K562 (cell line): ENCODE results near the gene HGF. TPM values are rescaled to one million over a fixed set of nuclear protein-coding genes. Genes with fewer than 3 reads are reported as not detected.

ENCODE experiments used
- ATAC-seq: fragments of 200-7000 bp; cut with Tn5 transposase; 3 replicates; pipeline ENCODE4 v1.9.1; 2020; ENCODE audit warnings: moderate library complexity
- BruUV-seq: library from RNA; stranded (reverse); fragments of 400-500 nt; replicated peaks from 2 replicates; lab custom pipeline; 2021; lab: Mats Ljungman, UMichigan
- CTCF ChIA-PET: fragments of 300-600 bp; formaldehyde crosslinking; extraction: SDS; loops from one replicate; lab custom pipeline; 2021; ENCODE audit warnings: low intra/inter-chr PET ratio; lab: Yijun Ruan, JAX
- POLR2A ChIA-PET: fragments of 300-600, 350-650 bp; sonication (Branson Sonifier 250); formaldehyde crosslinking; extraction: SDS; loops from one replicate; lab custom pipeline; 2021; ENCODE audit warnings: antibody characterized with exemption, inconsistent platforms; lab: Yijun Ruan, JAX
- DNase-seq, 4 experiments: peaks; one replicate each; pipeline versions ENCODE4 v3.0.0 to v3.0.0-alpha.2; 2011 to 2018; ENCODE audit warnings: low spot score in 3 of 4, mixed read lengths in 3 of 4; ENCODE audit errors: extremely low read depth in 1 of 4
- FAIRE-seq: peaks from 2 replicates; lab custom pipeline; 2011; peaks lifted over from hg19 to GRCh38; lab: Jason Lieb, UNC
- H2AFZ ChIP-seq: 2 replicates; pipeline ENCODE4 v1.6.0; 2011; ENCODE audit warnings: low read depth, low read length, control low read depth, inconsistent platforms
- H3K27ac ChIP-seq: fragments of 200-600 bp; 3 replicates; pipeline ENCODE4 v1.8.0; 2011; ENCODE audit warnings: low read depth, mild to moderate bottlenecking, control low read depth, inconsistent platforms, low read length, moderate library complexity, mixed read lengths; ENCODE audit errors: extremely low read depth
- H3K27me3 ChIP-seq, 2 experiments: fragments of 300-600 bp in 1 of 2; 2 replicates in 1 of 2; 3 replicates in 1 of 2; pipeline versions ENCODE4 v1.6.0 to v1.8.0; 2011; ENCODE audit warnings: inconsistent platforms in 2 of 2, low read length in 2 of 2, mild to moderate bottlenecking in 1 of 2, mixed read lengths in 1 of 2, moderate library complexity in 1 of 2; ENCODE audit not compliant: control insufficient read depth in 2 of 2, insufficient read depth in 2 of 2
- H3K36me3 ChIP-seq: fragments of 300-600 bp; 3 replicates; pipeline ENCODE4 v1.8.0; 2011; ENCODE audit warnings: mild to moderate bottlenecking, low read length, inconsistent platforms; ENCODE audit not compliant: control insufficient read depth, insufficient read depth
- H3K4me1 ChIP-seq, 2 experiments: fragments of 200-600 bp in 1 of 2; replicated peaks in 1 of 2; 2 replicates in 1 of 2; 3 replicates in 1 of 2; pipeline versions ENCODE4 v1.5.1 to v1.8.0; 2011; ENCODE audit warnings: inconsistent platforms in 2 of 2, low read length in 2 of 2, mild to moderate bottlenecking in 1 of 2, mixed read lengths in 1 of 2, moderate library complexity in 1 of 2; ENCODE audit not compliant: control insufficient read depth in 2 of 2, insufficient read depth in 2 of 2
- H3K4me2 ChIP-seq: 2 replicates; pipeline ENCODE4 v1.6.1; 2011; ENCODE audit warnings: low read length, control low read depth, inconsistent platforms, mixed read lengths; ENCODE audit not compliant: insufficient read depth
- H3K4me3 ChIP-seq: fragments of 200-600 bp; sonication (generic), shearing (Covaris generic); 2 replicates; pipeline ENCODE4 v1.5.1; 2016; ENCODE audit warnings: control low read depth, inconsistent platforms
- H3K79me2 ChIP-seq: fragments of 200-600 bp; 3 replicates; pipeline ENCODE4 v1.8.0; 2011; ENCODE audit warnings: low read length, inconsistent platforms; ENCODE audit not compliant: control insufficient read depth, insufficient read depth
- H3K9ac ChIP-seq, 2 experiments: 2 replicates each; pipeline versions ENCODE4 v1.6.0 to v1.6.1; 2011; ENCODE audit warnings: low read depth in 2 of 2, low read length in 2 of 2, control low read depth in 1 of 2, inconsistent platforms in 1 of 2, mild to moderate bottlenecking in 1 of 2, mixed read lengths in 1 of 2; ENCODE audit not compliant: insufficient read depth in 1 of 2
- H3K9me1 ChIP-seq: one replicate; pipeline ENCODE4 v1.6.0; 2011; ENCODE audit warnings: inconsistent platforms, mild to moderate bottlenecking, low read length, moderate library complexity; ENCODE audit not compliant: control insufficient read depth, insufficient read depth
- H3K9me3 ChIP-seq: replicated peaks from 2 replicates; pipeline ENCODE4 v1.5.1; 2011; ENCODE audit warnings: low read depth, low read length, inconsistent platforms; ENCODE audit not compliant: control insufficient read depth, insufficient read depth
- H4K20me1 ChIP-seq: replicated peaks from 2 replicates; pipeline ENCODE4 v1.6.1; 2011; ENCODE audit warnings: low read length, inconsistent platforms, mixed read lengths; ENCODE audit not compliant: control insufficient read depth, insufficient read depth
- CCAR2 ChIP-seq: fragments of 200-400 bp; formaldehyde crosslinking; IDR thresholded peaks from 2 replicates; pipeline ENCODE4 v1.6.1; 2017; ENCODE audit warnings: mild to moderate bottlenecking, low read depth, low read length
- E2F3 ChIP-seq: fragments of 250-450 bp; sonication (Bioruptor Pico); IDR thresholded peaks from 2 replicates; pipeline ENCODE4 v1.4.0; 2020; ENCODE audit warnings: mild to moderate bottlenecking
- FUS ChIP-seq: fragments of 200-400 bp; formaldehyde crosslinking; optimal IDR thresholded peaks from 2 replicates; pipeline ENCODE3; 2017; ENCODE audit warnings: low read depth, low read length
- GABPB1 ChIP-seq: sonication (generic); formaldehyde crosslinking; IDR thresholded peaks from 2 replicates; pipeline ENCODE4 v1.8.0; 2022; ENCODE audit warnings: mild to moderate bottlenecking, missing genetic modification reagents
- MTA3 ChIP-seq: fragments of 450-650 bp; formaldehyde crosslinking; IDR thresholded peaks from 2 replicates; pipeline ENCODE4 v1.6.1; 2017; ENCODE audit warnings: mild to moderate bottlenecking, borderline replicate concordance
- OTX1 ChIP-seq: fragments of 450-650 bp; formaldehyde crosslinking; IDR thresholded peaks from 2 replicates; pipeline ENCODE4 v1.4.0; 2022; ENCODE audit warnings: mild to moderate bottlenecking
- SPI1 ChIP-seq: IDR thresholded peaks from 2 replicates; pipeline ENCODE4 v1.6.1; 2011; ENCODE audit warnings: low read depth, low read length, control low read depth, borderline replicate concordance
- TAL1 ChIP-seq: fragments of 450-650 bp; IDR thresholded peaks from 2 replicates; pipeline ENCODE4 v1.6.1; 2016; ENCODE audit warnings: mild to moderate bottlenecking
- ZBTB8A ChIP-seq: fragments of 450-650 bp; IDR thresholded peaks from 2 replicates; pipeline ENCODE4 v1.6.1; 2018; ENCODE audit warnings: mild to moderate bottlenecking, moderate library complexity; ENCODE audit not compliant: partially characterized antibody
- ZEB2 ChIP-seq: fragments of 450-650 bp; IDR thresholded peaks from 2 replicates; pipeline ENCODE4 v1.6.1; 2016
- ZNF41 ChIP-seq: fragments of 250-450 bp; sonication (Bioruptor Pico); conservative IDR thresholded peaks from 2 replicates; pipeline ENCODE4 v1.4.0; 2020; ENCODE audit warnings: mild to moderate bottlenecking
- WGBS: fragments of 100-300 bp; shearing (Covaris generic); methylation state at CpG from one replicate; pipeline ENCODE4 v1.1.6; 2016; ENCODE audit warnings: low coverage, mixed read lengths; ENCODE audit not compliant: insufficient coverage; ENCODE audit errors: missing lambda C conversion rate; 5-methylcytosine and 5-hydroxymethylcytosine counted together
- in situ Hi-C: fragments of 300-500 bp; cut with MboI; formaldehyde crosslinking; loops from 4 replicates; pipeline ENCODE4 v1.15.0; 2018; ENCODE audit warnings: inconsistent platforms, mixed read lengths
- intact Hi-C: fragments of 100-400 bp; cut with micrococcal nuclease; formaldehyde crosslinking; loops from 2 replicates; pipeline ENCODE4 v1.14.2; 2022
- polyA plus RNA-seq, 8 experiments: library from polyadenylated mRNA; depleted of rRNA in 4 of 8; stranded (reverse) in 5 of 8; unstranded in 3 of 8; fragments of >200 nt; fragmentation: Nextera tagmentation in 2 of 8; fragmentation: Illumina TruSeq in 1 of 8; extraction: Ambion mirVana in 2 of 8; extraction: Trizol in 1 of 8; gene quantifications; 2 replicates each; pipeline versions ENCODE4 v1.2.1 to v1.2.3, GENCODE V29; 2011 to 2014; ENCODE audit warnings: inconsistent platforms in 1 of 8, missing spikeins in 1 of 8
- total RNA-seq, 7 experiments: library from RNA; depleted of rRNA in 6 of 7; stranded (reverse); fragments of >200 nt in 6 of 7; fragmentation: Illumina TruSeq in 2 of 7; extraction: Trizol in 2 of 7; gene quantifications; 2 replicates each; pipeline versions ENCODE4 v1.2.1 to v1.2.3, GENCODE V29; 2011 to 2021; ENCODE audit warnings: low replicate concordance in 1 of 7
- TF ChIP-seq, protein P1 (sequence below): fragments of 450-650 bp; IDR thresholded peaks from 2 replicates; pipeline ENCODE4 v1.6.1; 2017; ENCODE audit warnings: antibody characterized with exemption
- TF ChIP-seq, protein P2 (sequence below), 2 experiments: fragments of 250-450 bp in 1 of 2; fragments of 450-650 bp in 1 of 2; sonication (Bioruptor Pico) in 1 of 2; IDR thresholded peaks; 2 replicates each; pipeline versions ENCODE4 v1.6.1 to v1.8.0; 2016 to 2021; ENCODE audit warnings: mild to moderate bottlenecking in 2 of 2, moderate library complexity in 2 of 2, missing compliant biosample characterization in 1 of 2, missing genetic modification characterization in 1 of 2
- TF ChIP-seq, protein P3 (sequence below): sonication (generic); formaldehyde crosslinking; IDR thresholded peaks from 2 replicates; pipeline ENCODE4 v1.8.0; 2023; ENCODE audit warnings: mild to moderate bottlenecking, missing genetic modification reagents

The HGF gene
- total and polyA plus RNA-seq, 9 of the 15 experiments (the other 6 are each of a cell fraction or from before 2014, with no cell fraction given): 0.02 TPM; not detected in 8

DNA sequence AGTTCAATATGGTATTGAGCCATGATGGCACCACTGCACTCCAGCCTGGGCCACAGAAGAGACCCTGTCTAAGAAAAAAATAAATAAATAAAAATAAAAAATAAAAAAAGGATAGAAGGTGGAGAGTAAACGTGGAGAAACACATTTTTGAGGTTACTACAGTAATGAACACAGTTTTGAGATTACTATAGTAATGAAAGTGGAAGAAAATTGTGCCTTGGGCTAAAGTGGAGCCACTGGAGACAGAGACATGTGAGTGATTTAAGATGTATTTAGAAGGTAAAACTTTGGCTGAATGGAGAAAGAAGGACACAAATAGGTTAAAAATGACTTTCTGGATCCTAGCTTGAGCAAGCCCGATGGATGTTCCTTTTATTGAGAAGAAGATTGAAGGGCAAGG, 76.8 kb downstream of the HGF start (continued):
- TF ChIP-seq E2F3 (CRISPR knock-in tag) (no peak), MTA3 (no peak), ZBTB8A (no peak), FUS (no peak), SPI1 (no peak), TAL1 (no peak)
- TF ChIP-seq, protein P1, sequence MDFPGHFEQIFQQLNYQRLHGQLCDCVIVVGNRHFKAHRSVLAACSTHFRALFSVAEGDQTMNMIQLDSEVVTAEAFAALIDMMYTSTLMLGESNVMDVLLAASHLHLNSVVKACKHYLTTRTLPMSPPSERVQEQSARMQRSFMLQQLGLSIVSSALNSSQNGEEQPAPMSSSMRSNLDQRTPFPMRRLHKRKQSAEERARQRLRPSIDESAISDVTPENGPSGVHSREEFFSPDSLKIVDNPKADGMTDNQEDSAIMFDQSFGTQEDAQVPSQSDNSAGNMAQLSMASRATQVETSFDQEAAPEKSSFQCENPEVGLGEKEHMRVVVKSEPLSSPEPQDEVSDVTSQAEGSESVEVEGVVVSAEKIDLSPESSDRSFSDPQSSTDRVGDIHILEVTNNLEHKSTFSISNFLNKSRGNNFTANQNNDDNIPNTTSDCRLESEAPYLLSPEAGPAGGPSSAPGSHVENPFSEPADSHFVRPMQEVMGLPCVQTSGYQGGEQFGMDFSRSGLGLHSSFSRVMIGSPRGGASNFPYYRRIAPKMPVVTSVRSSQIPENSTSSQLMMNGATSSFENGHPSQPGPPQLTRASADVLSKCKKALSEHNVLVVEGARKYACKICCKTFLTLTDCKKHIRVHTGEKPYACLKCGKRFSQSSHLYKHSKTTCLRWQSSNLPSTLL: no peak
- TF ChIP-seq, protein P2, sequence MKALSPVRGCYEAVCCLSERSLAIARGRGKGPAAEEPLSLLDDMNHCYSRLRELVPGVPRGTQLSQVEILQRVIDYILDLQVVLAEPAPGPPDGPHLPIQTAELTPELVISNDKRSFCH (CRISPR knock-in tag; IDR thresholded peaks at IDR 0.05): no peak
- TF ChIP-seq, protein P2 (tag; IDR thresholded peaks at IDR 0.05): no peak

DNA sequence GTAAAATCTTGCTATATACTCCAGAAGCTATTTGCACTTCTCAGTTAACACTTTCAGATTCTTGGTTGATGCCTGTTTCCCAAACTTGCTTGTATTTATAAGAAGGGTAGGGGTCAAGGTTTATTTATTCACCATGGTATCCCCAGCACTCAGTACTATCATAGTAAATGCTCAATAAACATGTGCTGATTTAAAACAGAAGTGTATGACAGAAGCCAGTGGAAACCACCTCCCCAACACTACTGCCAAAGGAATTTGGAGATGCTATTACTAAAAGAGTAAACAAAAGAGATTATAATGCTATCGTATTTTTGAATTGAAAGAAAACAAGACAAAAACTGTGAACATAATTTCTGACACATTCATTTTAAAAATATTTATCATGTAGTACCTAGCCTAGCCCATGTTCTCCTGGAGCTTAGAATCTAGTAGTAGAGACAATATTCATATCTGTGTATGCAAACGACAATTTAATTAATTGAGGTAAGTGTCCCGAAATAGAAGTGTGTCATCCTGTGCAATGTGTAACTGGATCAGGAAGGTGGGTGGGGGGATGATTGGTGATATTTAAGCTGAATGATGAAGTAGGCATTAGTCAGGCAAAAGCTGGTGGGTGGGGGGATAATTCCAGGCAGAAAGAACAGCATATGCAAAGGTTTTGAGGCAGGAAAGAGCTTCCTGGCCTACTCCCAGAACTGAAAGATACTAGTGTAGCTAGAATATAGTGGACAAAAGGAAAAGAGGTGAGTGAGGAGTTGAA, 77.5 kb downstream of the HGF start:
- TF ChIP-seq GABPB1 (no peak), CCAR2 (no peak), OTX1 (CRISPR knock-in tag) (no peak), ZNF41 (CRISPR knock-in tag) (no peak), ZEB2 (no peak)
- TF ChIP-seq, protein P3, sequence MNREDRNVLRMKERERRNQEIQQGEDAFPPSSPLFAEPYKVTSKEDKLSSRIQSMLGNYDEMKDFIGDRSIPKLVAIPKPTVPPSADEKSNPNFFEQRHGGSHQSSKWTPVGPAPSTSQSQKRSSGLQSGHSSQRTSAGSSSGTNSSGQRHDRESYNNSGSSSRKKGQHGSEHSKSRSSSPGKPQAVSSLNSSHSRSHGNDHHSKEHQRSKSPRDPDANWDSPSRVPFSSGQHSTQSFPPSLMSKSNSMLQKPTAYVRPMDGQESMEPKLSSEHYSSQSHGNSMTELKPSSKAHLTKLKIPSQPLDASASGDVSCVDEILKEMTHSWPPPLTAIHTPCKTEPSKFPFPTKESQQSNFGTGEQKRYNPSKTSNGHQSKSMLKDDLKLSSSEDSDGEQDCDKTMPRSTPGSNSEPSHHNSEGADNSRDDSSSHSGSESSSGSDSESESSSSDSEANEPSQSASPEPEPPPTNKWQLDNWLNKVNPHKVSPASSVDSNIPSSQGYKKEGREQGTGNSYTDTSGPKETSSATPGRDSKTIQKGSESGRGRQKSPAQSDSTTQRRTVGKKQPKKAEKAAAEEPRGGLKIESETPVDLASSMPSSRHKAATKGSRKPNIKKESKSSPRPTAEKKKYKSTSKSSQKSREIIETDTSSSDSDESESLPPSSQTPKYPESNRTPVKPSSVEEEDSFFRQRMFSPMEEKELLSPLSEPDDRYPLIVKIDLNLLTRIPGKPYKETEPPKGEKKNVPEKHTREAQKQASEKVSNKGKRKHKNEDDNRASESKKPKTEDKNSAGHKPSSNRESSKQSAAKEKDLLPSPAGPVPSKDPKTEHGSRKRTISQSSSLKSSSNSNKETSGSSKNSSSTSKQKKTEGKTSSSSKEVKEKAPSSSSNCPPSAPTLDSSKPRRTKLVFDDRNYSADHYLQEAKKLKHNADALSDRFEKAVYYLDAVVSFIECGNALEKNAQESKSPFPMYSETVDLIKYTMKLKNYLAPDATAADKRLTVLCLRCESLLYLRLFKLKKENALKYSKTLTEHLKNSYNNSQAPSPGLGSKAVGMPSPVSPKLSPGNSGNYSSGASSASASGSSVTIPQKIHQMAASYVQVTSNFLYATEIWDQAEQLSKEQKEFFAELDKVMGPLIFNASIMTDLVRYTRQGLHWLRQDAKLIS: no peak
- H3K4me2 ChIP-seq: no peak overlapping the region
- H3K9me1 ChIP-seq: no peaks in the 10 kb centered on the region
- H3K9me3 ChIP-seq: no peaks in the 10 kb centered on the region
- WGBS: 2% methylated on average over 3 of the region's 3 CpGs
- no peaks in the 10 kb centered on the region for H4K20me1 ChIP-seq
- H3K27me3 ChIP-seq: no peaks in the 10 kb centered on the region
- DNase-seq (no peak), ATAC-seq (no peak), FAIRE-seq (no peak)
- H2AFZ ChIP-seq: no peak overlapping the region
- no peak overlapping the region for H3K4me3 ChIP-seq
- H3K27ac ChIP-seq: no peak overlapping the region
- in situ Hi-C loops: loop anchor here (10.0 kb wide), 1 partner anchor 1848 kb away; no protein-coding TSS in a partner anchor
- intact Hi-C loops: no loop called here
- POLR2A ChIA-PET: no interaction called here
- no peak overlapping the region for H3K9ac ChIP-seq
- CTCF ChIA-PET: no interaction called here
- H3K4me1 ChIP-seq: no peaks in the 10 kb centered on the region
- H3K79me2 ChIP-seq: no peaks in the 10 kb centered on the region
- BruUV-seq: no TSS peak
- H3K36me3 ChIP-seq: no peaks in the 10 kb centered on the region
